Liver (tissue), 9 donors: ENCODE results near the gene ZCCHC17. TPM values are rescaled to one million over a fixed set of nuclear protein-coding genes. Genes with fewer than 3 reads are reported as not detected.
"Not testable (repeated sequence)": the region's sequence is repeated elsewhere in the genome, so short reads cannot be mapped to it uniquely, and the experiment has no call there.

ENCODE experiments used
- DNase-seq: peaks from one replicate; pipeline ENCODE4 v3.0.0-alpha.2; 2017; ENCODE audit warnings: low spot score
- H3K27ac ChIP-seq, 2 donors: one replicate each; pipeline ENCODE4 v1.7.0; 2013; ENCODE audit warnings: inconsistent platforms in 2 of 2, low read length in 2 of 2, control low read depth in 1 of 2, low read depth in 1 of 2, mild to moderate bottlenecking in 1 of 2
- H3K27me3 ChIP-seq, 4 donors: one replicate each; pipeline versions ENCODE4 v1.6.1 to v1.7.0; 2013; ENCODE audit warnings: low read length in 3 of 4, inconsistent platforms in 1 of 4, mild to moderate bottlenecking in 1 of 4, moderate library complexity in 1 of 4; ENCODE audit not compliant: control insufficient read depth in 4 of 4, insufficient read depth in 4 of 4
- H3K36me3 ChIP-seq, 4 donors: one replicate each; pipeline versions ENCODE4 v1.6.1 to v1.7.0; 2013; ENCODE audit warnings: low read length in 3 of 4, mild to moderate bottlenecking in 3 of 4, low read depth in 1 of 4, moderate library complexity in 1 of 4; ENCODE audit not compliant: control insufficient read depth in 4 of 4, insufficient read depth in 3 of 4
- H3K4me1 ChIP-seq, 4 donors: one replicate each; pipeline versions ENCODE4 v1.6.1 to v1.7.0; 2013; ENCODE audit warnings: low read length in 3 of 4, mild to moderate bottlenecking in 3 of 4, moderate library complexity in 1 of 4; ENCODE audit not compliant: control insufficient read depth in 4 of 4, insufficient read depth in 4 of 4
- H3K4me3 ChIP-seq, 3 donors: one replicate each; pipeline versions ENCODE4 v1.6.1 to v1.7.0; 2013; ENCODE audit warnings: low read length in 3 of 3, control low read depth in 1 of 3, low read depth in 1 of 3, mild to moderate bottlenecking in 1 of 3
- H3K9ac ChIP-seq, 2 donors: one replicate each; pipeline ENCODE4 v1.7.0; 2013; ENCODE audit warnings: low read length in 2 of 2, mild to moderate bottlenecking in 2 of 2, moderate library complexity in 2 of 2, control low read depth in 1 of 2, low read depth in 1 of 2
- H3K9me3 ChIP-seq, 4 donors: one replicate each; pipeline versions ENCODE4 v1.6.1 to v1.7.0; 2013; ENCODE audit warnings: low read length in 3 of 4; ENCODE audit not compliant: control insufficient read depth in 4 of 4
- EGR1 ChIP-seq, 2 donors: IDR thresholded peaks; 2 replicates each; pipeline ENCODE4 v1.6.1; 2016 to 2018; ENCODE audit warnings: antibody characterized with exemption in 2 of 2, low read depth in 2 of 2
- FOXA1 ChIP-seq: IDR thresholded peaks from 2 replicates; pipeline ENCODE4 v1.6.1; 2016; ENCODE audit warnings: antibody characterized with exemption
- FOXA2 ChIP-seq: IDR thresholded peaks from 2 replicates; pipeline ENCODE4 v1.6.1; 2016; ENCODE audit warnings: antibody characterized with exemption
- GABPA ChIP-seq, 2 donors: IDR thresholded peaks in 1 of 2; conservative IDR thresholded peaks in 1 of 2; 2 replicates each; pipeline ENCODE4 v1.6.1; 2016; ENCODE audit warnings: antibody characterized with exemption in 2 of 2, mild to moderate bottlenecking in 1 of 2, moderate library complexity in 1 of 2
- HNF4A ChIP-seq, 2 donors: conservative IDR thresholded peaks; 2 replicates each; pipeline ENCODE4 v1.6.1; 2016; ENCODE audit warnings: antibody characterized with exemption in 2 of 2, mild to moderate bottlenecking in 2 of 2
- JUND ChIP-seq, 2 donors: IDR thresholded peaks; 2 replicates each; pipeline ENCODE4 v1.6.1; 2016; ENCODE audit warnings: antibody characterized with exemption in 2 of 2
- RAD21 ChIP-seq, 2 donors: IDR thresholded peaks; 2 replicates each; pipeline ENCODE4 v1.6.1; 2016; ENCODE audit warnings: antibody characterized with exemption in 2 of 2, mild to moderate bottlenecking in 2 of 2
- RXRA ChIP-seq, 2 donors: IDR thresholded peaks; 2 replicates each; pipeline ENCODE4 v1.6.1; 2017 to 2018; ENCODE audit warnings: antibody characterized with exemption in 2 of 2, mild to moderate bottlenecking in 1 of 2
- SP1 ChIP-seq: IDR thresholded peaks from 2 replicates; pipeline ENCODE4 v1.6.1; 2018; ENCODE audit warnings: antibody characterized with exemption, mild to moderate bottlenecking
- WGBS: extraction: QIAGEN DNeasy Blood & Tissue Kit; methylation state at CpG from one replicate; pipeline ENCODE4 v1.1.7; 2013; 5-methylcytosine and 5-hydroxymethylcytosine counted together
- polyA plus RNA-seq, 2 donors: library from polyadenylated mRNA; stranded (reverse) in 1 of 2; unstranded in 1 of 2; fragments of 200-250 nt in 1 of 2; fragments of >200 nt in 1 of 2; fragmentation: Nextera tagmentation in 1 of 2; extraction: Ambion mirVana in 1 of 2; gene quantifications; one replicate each; pipeline versions ENCODE4 v1.2.1 to v1.2.3, GENCODE V29; 2013 to 2015
- total RNA-seq, 2 donors: library from RNA; depleted of rRNA; stranded (reverse); fragments of >200 nt; gene quantifications; one replicate each; pipeline ENCODE4 v1.2.3, GENCODE V29; 2014
- TF ChIP-seq, protein P1 (sequence below): IDR thresholded peaks from 2 replicates; pipeline ENCODE4 v1.6.1; 2016; ENCODE audit warnings: antibody characterized with exemption
- TF ChIP-seq, protein P2 (sequence below): IDR thresholded peaks from 2 replicates; pipeline ENCODE4 v1.6.1; 2016; ENCODE audit warnings: antibody characterized with exemption, mild to moderate bottlenecking
- TF ChIP-seq, protein P3 (sequence below): IDR thresholded peaks from 2 replicates; pipeline ENCODE4 v1.6.1; 2016; ENCODE audit warnings: antibody characterized with exemption
- TF ChIP-seq, protein P4 (sequence below): fragments of 150-350 bp; IDR thresholded peaks from 2 replicates; pipeline ENCODE4 v1.5.1; 2017; ENCODE audit warnings: improper control_type of control experiment, low read depth, low read length; ENCODE audit not compliant: missing input control
- donor health status: healthy.
- donor health status: healthy.
- donor health status: healthy.
- donor health status: healthy.
- donor health status: healthy.

Gene ZCCHC17
- total and polyA plus RNA-seq, 4 donors: 7.4 to 15.1 (median 9.2) TPM

DNA sequence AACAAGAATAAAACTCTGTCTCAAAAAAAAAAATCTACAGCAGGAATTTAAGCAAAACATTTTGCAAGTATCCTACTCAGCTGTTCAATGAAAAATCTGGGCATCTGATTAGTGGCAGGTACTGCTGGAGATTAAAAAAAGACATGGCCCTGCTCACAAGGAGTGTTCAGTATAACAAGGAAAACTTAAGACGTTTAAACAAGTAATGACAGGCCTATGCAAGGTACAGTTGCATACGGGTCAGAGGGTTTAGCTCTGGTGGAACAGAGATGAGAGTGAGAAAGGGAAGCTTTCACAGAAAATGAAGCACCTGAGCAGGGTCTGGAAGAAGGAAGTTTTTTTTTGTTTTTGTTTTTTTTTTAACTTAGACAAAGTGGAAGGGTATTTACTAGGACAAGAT is 23.2 kb upstream of the ZCCHC17 start:
- Histone ChIP-seq H3K9me3 (no peaks in the 10 kb centered on the region), H3K36me3 (peaks cover 7 to 48% (median 36%) of the 10 kb centered on the region in 4 donors), H3K27ac (no peak overlapping the region), H3K4me1 (no peaks in the 10 kb centered on the region), H3K9ac (no peak overlapping the region), H3K4me3 (no peak overlapping the region), H3K27me3 (no peaks in the 10 kb centered on the region)
- TF ChIP-seq, protein P1, sequence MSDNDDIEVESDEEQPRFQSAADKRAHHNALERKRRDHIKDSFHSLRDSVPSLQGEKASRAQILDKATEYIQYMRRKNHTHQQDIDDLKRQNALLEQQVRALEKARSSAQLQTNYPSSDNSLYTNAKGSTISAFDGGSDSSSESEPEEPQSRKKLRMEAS: no peak
- TF ChIP-seq SP1 (no peak), FOXA2 (no peak), FOXA1 (no peak), HNF4A (conservative IDR thresholded peaks at IDR 0.05) (no peak), JUND (IDR thresholded peaks at IDR 0.05) (no peak), GABPA (IDR thresholded peaks at IDR 0.05 in 1 of 2, conservative IDR thresholded peaks at IDR 0.05 in 1 of 2) (no peak), RAD21 (IDR thresholded peaks at IDR 0.05) (no peak)
- TF ChIP-seq, protein P2, sequence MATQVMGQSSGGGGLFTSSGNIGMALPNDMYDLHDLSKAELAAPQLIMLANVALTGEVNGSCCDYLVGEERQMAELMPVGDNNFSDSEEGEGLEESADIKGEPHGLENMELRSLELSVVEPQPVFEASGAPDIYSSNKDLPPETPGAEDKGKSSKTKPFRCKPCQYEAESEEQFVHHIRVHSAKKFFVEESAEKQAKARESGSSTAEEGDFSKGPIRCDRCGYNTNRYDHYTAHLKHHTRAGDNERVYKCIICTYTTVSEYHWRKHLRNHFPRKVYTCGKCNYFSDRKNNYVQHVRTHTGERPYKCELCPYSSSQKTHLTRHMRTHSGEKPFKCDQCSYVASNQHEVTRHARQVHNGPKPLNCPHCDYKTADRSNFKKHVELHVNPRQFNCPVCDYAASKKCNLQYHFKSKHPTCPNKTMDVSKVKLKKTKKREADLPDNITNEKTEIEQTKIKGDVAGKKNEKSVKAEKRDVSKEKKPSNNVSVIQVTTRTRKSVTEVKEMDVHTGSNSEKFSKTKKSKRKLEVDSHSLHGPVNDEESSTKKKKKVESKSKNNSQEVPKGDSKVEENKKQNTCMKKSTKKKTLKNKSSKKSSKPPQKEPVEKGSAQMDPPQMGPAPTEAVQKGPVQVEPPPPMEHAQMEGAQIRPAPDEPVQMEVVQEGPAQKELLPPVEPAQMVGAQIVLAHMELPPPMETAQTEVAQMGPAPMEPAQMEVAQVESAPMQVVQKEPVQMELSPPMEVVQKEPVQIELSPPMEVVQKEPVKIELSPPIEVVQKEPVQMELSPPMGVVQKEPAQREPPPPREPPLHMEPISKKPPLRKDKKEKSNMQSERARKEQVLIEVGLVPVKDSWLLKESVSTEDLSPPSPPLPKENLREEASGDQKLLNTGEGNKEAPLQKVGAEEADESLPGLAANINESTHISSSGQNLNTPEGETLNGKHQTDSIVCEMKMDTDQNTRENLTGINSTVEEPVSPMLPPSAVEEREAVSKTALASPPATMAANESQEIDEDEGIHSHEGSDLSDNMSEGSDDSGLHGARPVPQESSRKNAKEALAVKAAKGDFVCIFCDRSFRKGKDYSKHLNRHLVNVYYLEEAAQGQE: no peak
- TF ChIP-seq, protein P3, sequence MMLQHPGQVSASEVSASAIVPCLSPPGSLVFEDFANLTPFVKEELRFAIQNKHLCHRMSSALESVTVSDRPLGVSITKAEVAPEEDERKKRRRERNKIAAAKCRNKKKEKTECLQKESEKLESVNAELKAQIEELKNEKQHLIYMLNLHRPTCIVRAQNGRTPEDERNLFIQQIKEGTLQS: no peak
- no peak for DNase-seq
- WGBS: 93% methylated on average over 2 of the region's 2 CpGs

DNA sequence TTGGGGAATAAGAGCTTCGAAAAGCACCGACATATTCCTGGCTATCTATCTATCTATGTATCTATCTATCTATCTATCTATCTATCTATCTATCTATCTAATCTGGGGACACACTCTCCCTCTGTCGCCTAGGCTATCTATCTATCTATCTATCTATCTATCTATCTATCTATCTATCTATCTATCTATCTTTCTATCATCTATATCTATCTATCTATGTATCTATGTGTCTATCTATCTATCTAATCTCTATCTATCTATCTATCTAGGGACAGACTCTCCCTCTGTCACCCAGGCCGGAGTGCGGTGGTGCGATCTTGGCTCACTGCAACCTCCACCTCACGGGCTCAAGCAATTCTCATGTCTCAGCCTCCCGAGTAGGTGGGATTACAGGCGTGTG is 14.4 kb upstream of the ZCCHC17 start:
- WGBS: 96% methylated on average over 9 of the region's 9 CpGs
- not testable (repeated sequence) for H3K27ac ChIP-seq, H3K27me3 ChIP-seq, H3K4me1 ChIP-seq, DNase-seq, H3K9ac ChIP-seq, H3K9me3 ChIP-seq, H3K4me3 ChIP-seq
- peaks cover 6 to 50% (median 39%) of the 10 kb centered on the region in 4 donors for H3K36me3 ChIP-seq

DNA sequence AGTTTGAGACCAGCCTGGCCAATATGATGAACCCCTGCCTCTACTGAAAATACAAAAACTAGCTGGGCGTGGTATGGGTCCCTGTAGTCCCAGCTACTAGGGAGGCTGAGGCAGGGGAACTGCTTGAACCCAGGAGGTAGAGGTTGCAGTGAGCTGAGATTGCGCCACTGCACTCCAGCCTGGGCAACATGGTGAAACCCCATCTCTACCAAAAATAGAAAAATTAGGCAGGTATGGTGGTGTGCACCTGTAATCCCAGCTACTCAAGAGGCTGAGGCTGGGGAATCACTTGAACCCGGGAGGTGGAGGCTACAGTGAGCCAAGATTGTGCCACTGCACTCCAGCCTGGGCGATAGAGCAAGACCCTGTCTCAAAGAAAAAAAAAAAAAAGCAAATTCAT is 9.0 kb upstream of the ZCCHC17 start:
- not testable (repeated sequence) for DNase-seq, H3K27me3 ChIP-seq, H3K4me3 ChIP-seq, H3K27ac ChIP-seq, H3K9ac ChIP-seq, H3K4me1 ChIP-seq, H3K9me3 ChIP-seq
- 98% methylated on average over 4 of the region's 4 CpGs for WGBS
- peaks cover 14 to 56% (median 33%) of the 10 kb centered on the region in 4 donors for H3K36me3 ChIP-seq

DNA sequence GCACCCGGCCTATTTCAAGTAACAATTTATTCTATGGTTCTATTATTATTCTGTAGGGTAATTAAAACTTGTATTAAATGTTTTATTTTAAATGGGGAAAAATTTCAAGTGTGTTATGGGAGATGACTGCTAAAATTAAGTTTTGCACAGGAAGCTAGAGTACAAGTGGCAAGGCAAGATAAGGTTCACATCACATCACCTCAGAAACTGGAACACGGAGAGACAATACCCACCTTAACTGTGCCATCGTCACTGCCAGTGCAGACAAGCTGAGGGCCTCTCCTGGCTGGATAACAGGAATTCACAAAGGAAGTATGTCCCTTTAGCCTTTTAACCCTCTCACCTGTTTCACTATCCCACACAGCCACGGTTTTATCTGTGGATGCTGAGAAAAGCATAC is 7.8 kb upstream of the ZCCHC17 start:
- no peak overlapping the region for H3K27ac ChIP-seq
- no peaks in the 10 kb centered on the region for H3K27me3 ChIP-seq
- no peak overlapping the region for H3K9ac ChIP-seq
- H3K4me3 ChIP-seq: no peak overlapping the region
- H3K9me3 ChIP-seq: no peaks in the 10 kb centered on the region
- H3K4me1 ChIP-seq: no peaks in the 10 kb centered on the region
- TF ChIP-seq, protein P4, sequence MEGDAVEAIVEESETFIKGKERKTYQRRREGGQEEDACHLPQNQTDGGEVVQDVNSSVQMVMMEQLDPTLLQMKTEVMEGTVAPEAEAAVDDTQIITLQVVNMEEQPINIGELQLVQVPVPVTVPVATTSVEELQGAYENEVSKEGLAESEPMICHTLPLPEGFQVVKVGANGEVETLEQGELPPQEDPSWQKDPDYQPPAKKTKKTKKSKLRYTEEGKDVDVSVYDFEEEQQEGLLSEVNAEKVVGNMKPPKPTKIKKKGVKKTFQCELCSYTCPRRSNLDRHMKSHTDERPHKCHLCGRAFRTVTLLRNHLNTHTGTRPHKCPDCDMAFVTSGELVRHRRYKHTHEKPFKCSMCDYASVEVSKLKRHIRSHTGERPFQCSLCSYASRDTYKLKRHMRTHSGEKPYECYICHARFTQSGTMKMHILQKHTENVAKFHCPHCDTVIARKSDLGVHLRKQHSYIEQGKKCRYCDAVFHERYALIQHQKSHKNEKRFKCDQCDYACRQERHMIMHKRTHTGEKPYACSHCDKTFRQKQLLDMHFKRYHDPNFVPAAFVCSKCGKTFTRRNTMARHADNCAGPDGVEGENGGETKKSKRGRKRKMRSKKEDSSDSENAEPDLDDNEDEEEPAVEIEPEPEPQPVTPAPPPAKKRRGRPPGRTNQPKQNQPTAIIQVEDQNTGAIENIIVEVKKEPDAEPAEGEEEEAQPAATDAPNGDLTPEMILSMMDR: no peak
- TF ChIP-seq FOXA2: no peak
- no peak for TF ChIP-seq RXRA (IDR thresholded peaks at IDR 0.05)
- no peak for TF ChIP-seq SP1
- TF ChIP-seq EGR1 (IDR thresholded peaks at IDR 0.05; ENCODE audit: low read depth in 2 of 2): no peak
- no peak for DNase-seq
- 77% methylated on average over 4 of the region's 4 CpGs for WGBS
- peaks cover 14 to 58% (median 33%) of the 10 kb centered on the region in 4 donors for H3K36me3 ChIP-seq
